ENCODE results near the gene ARMC7.
"Not testable (repeated sequence)": the region's sequence is repeated elsewhere in the genome, so short reads cannot be mapped to it uniquely, and the experiment has no call there.

GRCh38 chr17:75133607-75134347 is 24.0 kb downstream of the ARMC7 start:
- not testable (repeated sequence) for TF ChIP-seq EP300, CTCF, POLR2A (IDR thresholded peaks at IDR 0.05)
